ENCODE measurements around the gene ROR2.

DNA sequence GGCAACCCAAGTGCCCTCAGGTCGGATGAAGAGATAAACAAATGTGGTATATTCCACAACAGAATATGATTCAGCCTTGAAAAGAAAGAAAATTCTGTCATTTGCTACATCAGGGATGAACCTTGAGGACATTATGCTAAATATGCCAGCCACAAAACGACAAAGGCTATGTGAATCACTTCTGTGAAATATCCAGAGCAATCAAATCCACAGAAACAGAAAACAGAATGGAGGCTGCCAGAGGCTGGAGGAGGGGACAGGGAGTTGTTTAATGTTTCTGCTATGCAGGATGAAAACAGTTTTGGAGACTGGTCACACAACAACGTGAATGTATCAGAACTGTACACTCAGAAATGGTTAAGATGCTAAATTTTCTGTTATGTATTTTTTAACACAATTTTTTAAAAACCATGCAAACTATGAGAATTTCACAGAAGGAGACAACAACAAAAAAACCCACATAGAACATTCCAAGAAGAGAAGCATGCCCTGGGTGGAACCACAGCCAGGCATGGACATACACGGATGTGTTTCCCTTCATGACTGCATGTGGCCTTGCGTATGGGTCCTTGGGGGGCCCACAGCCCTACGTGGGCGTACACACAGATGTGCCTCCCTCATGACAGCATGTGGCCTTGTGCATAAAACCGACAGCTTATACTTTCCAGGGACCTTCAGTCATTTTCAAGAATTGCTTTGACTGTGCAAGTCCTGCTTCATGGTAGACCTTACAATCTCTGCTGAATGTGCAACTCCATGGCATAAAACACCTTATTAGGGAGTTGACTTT lies 146.7 kb downstream of the ROR2 start:
- TF ChIP-seq EP300 (IDR thresholded peaks at IDR 0.05) = no peak
- TF ChIP-seq, protein P1, sequence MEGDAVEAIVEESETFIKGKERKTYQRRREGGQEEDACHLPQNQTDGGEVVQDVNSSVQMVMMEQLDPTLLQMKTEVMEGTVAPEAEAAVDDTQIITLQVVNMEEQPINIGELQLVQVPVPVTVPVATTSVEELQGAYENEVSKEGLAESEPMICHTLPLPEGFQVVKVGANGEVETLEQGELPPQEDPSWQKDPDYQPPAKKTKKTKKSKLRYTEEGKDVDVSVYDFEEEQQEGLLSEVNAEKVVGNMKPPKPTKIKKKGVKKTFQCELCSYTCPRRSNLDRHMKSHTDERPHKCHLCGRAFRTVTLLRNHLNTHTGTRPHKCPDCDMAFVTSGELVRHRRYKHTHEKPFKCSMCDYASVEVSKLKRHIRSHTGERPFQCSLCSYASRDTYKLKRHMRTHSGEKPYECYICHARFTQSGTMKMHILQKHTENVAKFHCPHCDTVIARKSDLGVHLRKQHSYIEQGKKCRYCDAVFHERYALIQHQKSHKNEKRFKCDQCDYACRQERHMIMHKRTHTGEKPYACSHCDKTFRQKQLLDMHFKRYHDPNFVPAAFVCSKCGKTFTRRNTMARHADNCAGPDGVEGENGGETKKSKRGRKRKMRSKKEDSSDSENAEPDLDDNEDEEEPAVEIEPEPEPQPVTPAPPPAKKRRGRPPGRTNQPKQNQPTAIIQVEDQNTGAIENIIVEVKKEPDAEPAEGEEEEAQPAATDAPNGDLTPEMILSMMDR (IDR thresholded peaks at IDR 0.05) = no peak
- TF ChIP-seq POLR2AphosphoS5 (IDR thresholded peaks at IDR 0.05) = no peak
